Neural progenitor cell (in vitro differentiated cells): Measurements from ENCODE around the gene C11orf54.

ENCODE experiments used
- EZH2 ChIP-seq: fragments of 200-600 bp; sonication (generic); IDR thresholded peaks from 2 replicates; pipeline ENCODE4 v1.6.1; 2017; ENCODE audit warnings: antibody characterized with exemption, mild to moderate bottlenecking, moderate library complexity
- EZH2phosphoT487 ChIP-seq: fragments of 200-600 bp; sonication (generic); IDR thresholded peaks from 2 replicates; pipeline ENCODE4 v1.6.1; 2017; ENCODE audit warnings: antibody characterized with exemption
- TF ChIP-seq, protein P1 (sequence below): fragments of 200-600 bp; sonication (generic); IDR thresholded peaks from 2 replicates; pipeline ENCODE4 v1.5.1; 2017; ENCODE audit warnings: antibody characterized with exemption, mild to moderate bottlenecking

DNA sequence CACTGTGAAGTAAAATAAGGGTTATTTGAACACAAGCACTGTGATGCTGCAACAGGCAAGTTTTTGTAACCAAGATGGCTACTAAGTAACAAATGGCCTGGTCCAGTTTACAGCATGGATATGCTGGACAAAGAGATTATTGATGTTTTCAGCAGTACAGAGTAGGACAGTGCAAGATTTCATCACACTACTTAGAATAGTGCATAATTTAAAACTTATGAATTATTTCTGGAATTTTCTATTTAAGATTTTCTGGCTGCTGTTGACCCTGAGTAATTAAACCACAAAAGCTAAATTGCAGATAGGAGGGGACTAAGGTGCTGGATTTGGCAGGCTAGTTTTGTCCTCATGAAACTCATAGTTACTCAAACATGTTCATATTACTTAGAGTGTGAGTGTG lies 46.9 kb upstream of the C11orf54 start:
- TF ChIP-seq, protein P1, sequence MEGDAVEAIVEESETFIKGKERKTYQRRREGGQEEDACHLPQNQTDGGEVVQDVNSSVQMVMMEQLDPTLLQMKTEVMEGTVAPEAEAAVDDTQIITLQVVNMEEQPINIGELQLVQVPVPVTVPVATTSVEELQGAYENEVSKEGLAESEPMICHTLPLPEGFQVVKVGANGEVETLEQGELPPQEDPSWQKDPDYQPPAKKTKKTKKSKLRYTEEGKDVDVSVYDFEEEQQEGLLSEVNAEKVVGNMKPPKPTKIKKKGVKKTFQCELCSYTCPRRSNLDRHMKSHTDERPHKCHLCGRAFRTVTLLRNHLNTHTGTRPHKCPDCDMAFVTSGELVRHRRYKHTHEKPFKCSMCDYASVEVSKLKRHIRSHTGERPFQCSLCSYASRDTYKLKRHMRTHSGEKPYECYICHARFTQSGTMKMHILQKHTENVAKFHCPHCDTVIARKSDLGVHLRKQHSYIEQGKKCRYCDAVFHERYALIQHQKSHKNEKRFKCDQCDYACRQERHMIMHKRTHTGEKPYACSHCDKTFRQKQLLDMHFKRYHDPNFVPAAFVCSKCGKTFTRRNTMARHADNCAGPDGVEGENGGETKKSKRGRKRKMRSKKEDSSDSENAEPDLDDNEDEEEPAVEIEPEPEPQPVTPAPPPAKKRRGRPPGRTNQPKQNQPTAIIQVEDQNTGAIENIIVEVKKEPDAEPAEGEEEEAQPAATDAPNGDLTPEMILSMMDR = no peak
- TF ChIP-seq EZH2 = no peak
- no peak for TF ChIP-seq EZH2phosphoT487
